Stimulated activated CD4-positive, alpha-beta T cell treated with anti-CD3 and anti-CD28 coated beads, Interleukin-1b, Interleukin-23, amount 100 ng/mL, for 4 hours (primary cell): Measurements from ENCODE around the gene KSR2.
"Not testable (repeated sequence)": the region's sequence is repeated elsewhere in the genome, so short reads cannot be mapped to it uniquely, and the experiment has no call there.

Experiments used
- DNase-seq, 2 donors: peaks; one replicate each; pipeline ENCODE4 v3.0.0-alpha.2; 2020; ENCODE audit warnings: low read depth in 2 of 2

Gene KSR2

DNA sequence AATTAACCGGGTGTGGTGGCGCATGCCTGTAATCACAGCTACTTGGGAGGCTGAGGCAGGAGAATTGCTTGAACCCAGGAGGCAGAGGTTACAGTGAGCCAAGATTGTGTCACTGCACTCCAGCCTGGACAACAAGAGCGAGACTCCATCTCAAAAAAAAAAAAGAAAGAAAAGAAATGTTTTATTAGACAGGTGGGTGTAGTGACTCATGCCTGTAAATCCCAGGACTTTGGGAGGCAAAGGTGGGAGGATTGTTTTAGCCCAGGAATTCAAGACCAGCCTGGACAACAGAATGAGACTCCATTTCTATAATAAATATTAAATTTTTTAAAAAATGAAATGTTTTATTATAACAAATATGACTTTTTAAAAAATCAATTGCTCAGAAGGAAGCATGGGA lies 77.5 kb downstream of the KSR2 start:
- not testable (repeated sequence) for DNase-seq

DNA sequence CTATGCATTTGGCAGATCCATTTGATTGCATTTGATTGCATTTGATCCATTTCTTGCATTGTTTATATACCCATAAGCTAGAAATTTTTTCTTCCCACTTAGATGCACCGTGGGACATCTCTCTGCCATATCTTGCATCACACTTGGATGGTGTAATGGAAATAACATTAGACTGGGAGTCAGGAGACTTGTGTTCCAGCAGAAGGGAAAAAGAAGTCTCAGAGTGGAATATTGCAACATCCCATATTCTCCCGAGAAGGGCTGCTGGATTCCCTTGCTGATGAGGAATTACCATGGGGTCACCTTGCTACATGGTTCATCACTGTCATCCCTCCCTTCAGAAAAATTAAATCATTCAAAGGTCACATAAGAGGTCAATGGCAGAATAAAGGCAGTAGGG lies 78.1 kb downstream of the KSR2 start:
- DNase-seq = no peak

DNA sequence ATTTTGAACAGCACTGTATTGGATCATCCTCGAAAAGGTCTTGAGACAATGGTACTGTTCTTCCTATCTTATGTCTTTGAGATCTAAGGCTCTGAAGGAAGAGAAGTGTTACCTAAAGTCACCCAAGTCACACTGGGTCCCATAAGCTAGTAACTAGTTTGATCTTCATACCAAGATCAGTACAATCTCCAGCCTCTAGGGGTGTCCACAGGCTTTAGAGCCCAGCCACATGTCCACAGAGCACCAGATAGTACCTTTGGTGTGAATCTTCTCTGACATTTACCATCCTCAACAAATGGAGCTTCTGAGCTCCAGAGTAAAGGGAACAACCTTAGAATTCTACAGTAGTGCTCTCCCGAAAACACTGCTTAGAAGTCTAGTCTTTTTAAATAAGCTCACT lies 78.7 kb downstream of the KSR2 start:
- no peak for DNase-seq

DNA sequence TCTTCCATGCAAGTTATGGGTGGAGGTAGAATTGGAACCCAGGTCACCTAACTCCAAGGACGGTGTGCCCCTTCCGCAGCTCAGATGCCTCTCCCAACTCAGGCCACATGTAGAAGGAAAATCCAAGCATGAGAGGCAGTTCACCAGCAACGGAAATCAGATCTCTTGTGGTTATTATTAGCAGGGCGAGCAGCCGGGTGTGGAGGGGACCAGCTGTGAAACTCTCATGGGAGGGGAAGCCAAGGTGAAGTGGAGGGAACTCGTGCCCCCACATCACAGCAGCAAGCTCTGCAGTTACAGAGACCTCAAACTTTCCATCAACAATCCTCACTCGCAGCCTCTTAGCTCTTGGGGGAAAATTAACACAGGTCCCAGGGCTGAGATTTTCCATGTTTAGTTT lies 79.7 kb downstream of the KSR2 start:
- DNase-seq = no peak

GRCh38 chr12:117885211-117885610 lies 83.6 kb downstream of the KSR2 start:
- DNase-seq = no peak

DNA sequence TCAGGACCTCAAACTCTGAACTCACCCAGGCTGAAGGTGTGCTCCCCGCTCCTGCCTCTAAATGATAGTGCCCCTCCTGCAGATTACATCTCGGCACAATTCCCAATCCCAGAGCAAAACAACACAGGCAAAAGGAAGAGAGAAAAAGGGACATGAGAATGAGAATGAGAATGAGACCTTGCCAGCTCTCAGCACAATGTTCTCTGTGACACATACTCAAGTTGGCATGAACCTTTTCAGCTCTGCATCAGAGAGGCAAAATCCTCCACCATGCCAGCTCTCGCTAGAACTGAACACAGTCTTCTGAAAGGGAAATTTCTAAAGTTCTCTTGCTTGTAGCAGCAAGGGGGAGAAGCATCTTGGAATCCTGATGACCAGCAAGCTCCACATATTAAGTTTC lies 84.6 kb downstream of the KSR2 start:
- DNase-seq = no peak

DNA sequence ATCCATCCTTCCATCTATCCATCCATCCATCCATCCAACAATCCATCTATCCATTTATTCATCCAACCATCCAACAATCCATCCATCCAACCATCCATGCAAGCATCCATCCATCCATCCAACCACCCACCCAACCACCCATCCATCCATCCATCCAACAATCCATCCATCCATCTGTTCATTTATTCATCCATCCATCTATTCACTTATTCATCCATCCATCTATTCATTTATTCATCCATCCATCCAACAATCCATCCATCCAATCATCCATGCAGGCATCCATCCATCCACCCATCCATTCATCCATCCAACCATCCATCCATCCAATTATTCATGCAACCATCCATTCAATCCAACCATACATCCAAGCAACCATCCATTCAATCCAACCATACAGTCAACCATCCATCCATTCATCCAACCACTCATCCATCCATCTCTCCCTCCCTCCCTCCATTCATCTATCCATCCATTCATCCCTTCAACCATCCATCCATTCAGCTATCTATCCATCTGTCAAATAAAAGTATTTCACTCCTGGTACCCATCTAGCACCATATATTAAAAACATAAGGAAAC lies 86.1 kb downstream of the KSR2 start:
- no peak for DNase-seq

- no peak for DNase-seq
Observed at GRCh38 chr12:117882181-117882580, 86.6 kb downstream of the KSR2 start.

GRCh38 chr12:117881517-117881916 lies 87.3 kb downstream of the KSR2 start:
- no peak for DNase-seq

DNA sequence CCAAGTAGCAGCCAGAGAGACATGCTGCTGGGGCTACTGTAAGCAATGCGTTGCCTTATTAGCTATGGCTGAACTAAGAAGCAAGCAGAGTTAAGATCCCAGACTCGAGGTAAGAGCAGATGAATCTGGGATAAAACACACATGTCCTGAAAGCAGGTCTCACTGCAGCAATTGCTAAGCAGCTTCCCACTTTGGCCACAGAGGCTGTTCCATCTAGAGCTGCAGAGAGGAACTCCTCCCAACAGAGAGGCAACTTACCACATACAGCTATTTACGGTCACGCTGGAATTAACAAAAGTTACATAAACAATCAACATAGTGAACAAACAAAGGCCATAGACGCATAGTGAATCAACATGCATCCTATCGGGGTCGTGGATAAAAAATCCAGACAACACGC lies 90.2 kb downstream of the KSR2 start:
- no peak for DNase-seq

- DNase-seq = no peak
Observed at GRCh38 chr12:117876436-117876816, 92.4 kb downstream of the KSR2 start.

DNA sequence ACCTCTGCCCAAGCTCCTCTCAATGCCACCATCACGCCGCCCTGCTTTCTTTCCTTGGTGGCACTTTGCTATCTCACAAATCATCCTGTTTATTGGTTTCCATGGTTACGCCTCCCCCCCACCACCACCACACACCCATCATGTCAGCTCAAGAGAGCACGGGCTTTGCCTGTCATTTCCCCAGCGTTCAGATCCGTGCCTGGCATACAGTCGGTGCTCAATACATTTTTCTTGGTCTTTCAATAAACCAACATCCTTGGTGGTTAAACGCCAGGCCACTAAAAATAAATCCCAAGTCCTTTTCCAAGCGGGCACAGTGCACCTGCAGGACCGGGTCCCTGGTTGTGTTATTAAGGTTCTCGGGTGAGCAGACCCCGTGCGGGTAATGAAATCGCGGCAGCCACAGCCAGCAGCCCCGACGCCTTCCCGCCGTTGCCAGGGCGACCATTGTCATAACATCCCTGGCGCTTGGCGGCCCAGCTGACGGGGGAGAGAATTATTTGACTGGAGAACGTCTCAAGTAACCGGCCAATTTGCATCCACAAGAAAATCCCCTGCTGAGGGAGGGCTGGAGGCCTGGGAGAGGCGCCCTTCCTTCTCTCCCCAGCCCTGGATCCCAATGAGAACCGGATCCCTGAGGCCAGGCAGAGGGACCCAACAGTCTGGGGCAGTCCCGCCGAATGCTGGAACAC lies 92.9 kb downstream of the KSR2 start:
- DNase-seq = no peak

DNA sequence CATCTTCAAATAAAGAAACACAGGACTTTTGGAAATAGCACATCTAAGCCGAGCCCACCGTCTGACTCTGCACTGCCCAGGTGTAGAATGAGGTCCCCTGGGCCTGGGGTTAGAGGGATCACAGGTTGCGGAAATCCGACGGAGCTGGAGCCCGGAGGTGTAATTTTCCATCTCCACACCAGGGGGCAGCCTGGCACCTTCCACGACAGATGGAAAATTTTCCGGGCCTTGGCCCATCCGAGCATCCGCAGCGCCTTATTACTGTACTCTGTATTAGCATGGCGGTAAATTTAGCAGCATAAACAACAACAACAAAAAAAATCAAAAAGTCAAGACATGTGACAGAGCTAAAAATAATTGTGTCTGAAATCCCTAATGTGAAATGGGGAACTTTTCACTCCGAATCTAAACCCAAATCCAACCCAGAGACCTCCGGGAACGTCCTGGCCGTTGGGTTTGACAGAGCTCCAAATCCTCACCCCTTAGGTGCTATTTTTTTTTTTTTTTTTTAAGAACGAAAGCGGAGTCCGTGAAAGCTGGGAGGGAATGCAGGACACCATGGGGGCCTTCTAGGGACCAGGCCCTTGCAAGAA lies 93.9 kb downstream of the KSR2 start:
- peak; percentile 57 to 62 for DNase-seq

- DNase-seq = not testable (repeated sequence)
Observed at GRCh38 chr12:117874198-117874597, 94.6 kb downstream of the KSR2 start.

- DNase-seq = no peak
Observed at GRCh38 chr12:117872546-117873169, 96.1 kb downstream of the KSR2 start.

- no peak for DNase-seq
Observed at GRCh38 chr12:117869551-117869950, 99.2 kb downstream of the KSR2 start.

DNA sequence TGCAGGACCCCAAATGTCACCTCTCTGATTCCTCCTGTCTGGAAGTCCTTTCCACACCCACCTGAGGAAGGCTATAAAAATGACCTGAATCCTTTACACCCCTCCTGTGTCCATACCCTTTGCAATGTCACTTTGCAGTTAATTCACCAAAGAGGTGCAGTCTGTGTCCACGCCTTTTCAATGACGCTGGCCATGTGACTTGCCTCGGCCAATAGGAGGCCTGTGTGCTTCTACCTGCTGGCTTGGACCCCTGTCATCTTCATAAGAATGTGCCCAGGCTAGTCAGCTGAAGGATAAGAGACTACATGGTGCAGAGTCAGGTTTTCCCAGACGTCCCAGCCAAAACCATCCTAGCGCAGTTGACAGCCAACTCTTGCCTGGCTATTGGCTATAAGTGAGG lies 101.4 kb downstream of the KSR2 start:
- DNase-seq = no peak

DNA sequence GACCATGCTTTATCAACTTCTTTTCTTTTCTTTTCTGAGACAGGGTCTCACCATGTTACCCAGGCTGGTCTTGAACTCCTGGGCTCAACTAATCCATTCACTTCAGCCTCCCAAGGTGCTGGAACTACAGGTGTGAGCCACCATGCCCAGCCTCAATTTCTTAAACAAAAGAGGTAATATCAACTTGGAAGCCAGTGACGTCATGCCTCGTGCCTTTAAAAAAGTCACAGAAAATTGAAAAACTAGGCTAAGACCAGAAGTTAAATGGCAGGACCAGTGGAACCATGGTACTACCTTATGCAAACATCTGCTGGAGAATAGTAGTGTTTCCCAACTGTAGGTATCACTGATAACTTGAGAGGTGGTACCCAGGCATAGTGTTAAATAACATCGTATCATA lies 103.3 kb downstream of the KSR2 start:
- no peak for DNase-seq

DNA sequence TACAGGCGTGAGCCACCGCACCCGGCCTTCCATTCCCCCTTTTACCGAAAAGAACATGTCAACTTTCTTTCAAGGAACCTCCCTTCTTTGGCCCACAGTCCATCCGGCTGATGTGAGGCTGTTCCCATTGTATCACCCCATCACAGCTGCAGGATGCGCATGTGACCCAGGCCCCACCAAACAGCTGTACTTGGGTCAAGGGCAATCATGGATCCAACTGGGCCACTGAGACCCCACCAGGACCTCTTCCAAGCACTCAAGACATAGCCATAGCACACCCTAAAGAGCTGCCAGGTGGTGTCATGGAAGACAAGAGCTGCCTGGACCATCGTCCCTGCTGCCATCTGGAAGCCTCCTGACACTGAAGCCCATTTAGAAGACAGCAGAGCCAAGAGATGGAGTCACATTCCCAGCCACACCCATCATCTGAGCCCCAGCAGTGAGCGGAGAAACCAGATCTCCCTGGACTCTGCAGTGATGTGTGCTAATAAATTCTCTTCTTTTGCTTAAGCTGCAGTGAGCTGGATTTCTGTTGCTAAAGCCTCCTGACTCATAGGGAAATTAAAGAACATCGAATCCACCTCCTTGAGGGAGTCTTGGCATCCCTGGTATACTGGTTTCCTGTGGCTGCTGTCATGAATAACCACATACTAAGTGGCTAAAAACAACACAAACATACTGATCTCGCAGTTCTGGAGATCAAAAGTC lies 105.6 kb downstream of the KSR2 start:
- DNase-seq = no peak

GRCh38 chr12:117861691-117862090 lies 107.1 kb downstream of the KSR2 start:
- no peak for DNase-seq

DNA sequence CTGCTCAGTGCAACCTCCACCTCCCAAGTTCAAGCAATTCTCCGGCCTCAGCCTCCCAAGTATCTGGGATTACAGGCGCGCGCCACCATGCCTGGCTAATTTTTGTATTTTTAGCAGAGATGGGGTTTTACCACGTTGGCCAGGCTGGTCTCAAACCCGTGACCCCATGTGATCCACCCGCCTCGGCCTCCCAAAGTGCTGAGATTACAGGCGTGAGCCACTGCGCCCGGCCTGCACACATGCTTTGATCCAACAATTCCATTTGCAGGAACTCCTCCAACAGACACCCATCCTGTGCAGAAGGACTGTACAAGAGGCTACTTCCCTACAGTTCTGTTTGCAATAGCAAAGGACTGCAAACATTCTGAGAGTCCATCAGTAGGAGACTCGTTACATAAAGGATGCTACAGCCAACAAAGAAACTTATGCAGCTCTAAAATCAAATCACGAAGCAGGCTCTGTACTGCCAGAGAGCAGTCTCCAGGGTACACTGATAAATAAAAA lies 108.0 kb downstream of the KSR2 start:
- DNase-seq = not testable (repeated sequence)

GRCh38 chr12:117860111-117860510 lies 108.7 kb downstream of the KSR2 start:
- DNase-seq = no peak
